MM.1S (cell line): ENCODE results near the gene NCKAP5.

Experiments
- DNase-seq: peaks from one replicate; pipeline ENCODE4 v3.0.0-alpha.2; 2015
- H2AFZ ChIP-seq: fragments of 300-600 bp; sonication (generic); 2 replicates; pipeline ENCODE4 v1.6.0; 2016; ENCODE audit warnings: antibody characterized with exemption, low read length
- H3F3A ChIP-seq: fragments of 300-600 bp; sonication (generic); 2 replicates; pipeline ENCODE4 v1.6.1; 2016; ENCODE audit warnings: mild to moderate bottlenecking, antibody characterized with exemption, low read length, moderate library complexity, mixed read lengths; ENCODE audit not compliant: insufficient read depth
- H3K27ac ChIP-seq: fragments of 300-600 bp; sonication (generic); 2 replicates; pipeline ENCODE4 v1.5.1; 2016; ENCODE audit warnings: mild to moderate bottlenecking, low read length
- H3K27me3 ChIP-seq: fragments of 300-600 bp; sonication (generic); replicated peaks from 2 replicates; pipeline ENCODE4 v1.6.0; 2016; ENCODE audit warnings: low read length; ENCODE audit not compliant: insufficient read depth
- H3K36me3 ChIP-seq: fragments of 300-600 bp; sonication (generic); replicated peaks from 2 replicates; pipeline ENCODE4 v1.6.1; 2016; ENCODE audit warnings: mild to moderate bottlenecking, low read length, mixed read lengths; ENCODE audit not compliant: insufficient read depth
- H3K4me1 ChIP-seq: fragments of 300-600 bp; sonication (generic); 2 replicates; pipeline ENCODE4 v1.6.1; 2016; ENCODE audit warnings: low read length, mixed read lengths
- H3K4me2 ChIP-seq: fragments of 300-600 bp; sonication (generic); 2 replicates; pipeline ENCODE4 v1.6.0; 2016; ENCODE audit warnings: low read depth, low read length
- H3K4me3 ChIP-seq: fragments of 300-600 bp; sonication (generic); 2 replicates; pipeline ENCODE4 v1.5.1; 2016; ENCODE audit warnings: low read length, mixed read lengths
- H3K79me2 ChIP-seq: fragments of 300-600 bp; sonication (generic); 2 replicates; pipeline ENCODE4 v1.6.1; 2016; ENCODE audit warnings: mixed run types, low read length, mixed read lengths
- H3K9ac ChIP-seq: fragments of 300-600 bp; sonication (generic); 2 replicates; pipeline ENCODE4 v1.6.1; 2016; ENCODE audit warnings: low read length, mixed read lengths
- H3K9me2 ChIP-seq: fragments of 300-600 bp; sonication (generic); replicated peaks from 2 replicates; pipeline ENCODE4 v1.6.1; 2016; ENCODE audit warnings: mild to moderate bottlenecking, low read length, mixed read lengths; ENCODE audit not compliant: insufficient read depth
- H3K9me3 ChIP-seq: fragments of 300-600 bp; sonication (generic); replicated peaks from 2 replicates; pipeline ENCODE4 v1.6.1; 2016; ENCODE audit warnings: mild to moderate bottlenecking, low read length, mixed read lengths; ENCODE audit not compliant: insufficient read depth
- H4K20me1 ChIP-seq: fragments of 300-600 bp; sonication (generic); 2 replicates; pipeline ENCODE4 v1.6.1; 2016; ENCODE audit warnings: mild to moderate bottlenecking, low read length, moderate library complexity, mixed read lengths; ENCODE audit not compliant: insufficient read depth
- EZH2 ChIP-seq: fragments of 300-600 bp; sonication (generic); optimal IDR thresholded peaks from 2 replicates; pipeline ENCODE3; 2017; ENCODE audit warnings: low read depth, mild to moderate bottlenecking, antibody characterized with exemption, low read length, mixed read lengths
- EZH2phosphoT487 ChIP-seq: fragments of 300-600 bp; sonication (generic); IDR thresholded peaks from 2 replicates; pipeline ENCODE4 v1.6.1; 2018; ENCODE audit warnings: antibody characterized with exemption, low read length
- TF ChIP-seq, protein P1 (sequence below): fragments of 300-600 bp; sonication (generic); IDR thresholded peaks from 2 replicates; pipeline ENCODE4 v1.5.1; 2016; ENCODE audit warnings: antibody characterized with exemption, low read length, mixed read lengths

NCKAP5 gene

DNA sequence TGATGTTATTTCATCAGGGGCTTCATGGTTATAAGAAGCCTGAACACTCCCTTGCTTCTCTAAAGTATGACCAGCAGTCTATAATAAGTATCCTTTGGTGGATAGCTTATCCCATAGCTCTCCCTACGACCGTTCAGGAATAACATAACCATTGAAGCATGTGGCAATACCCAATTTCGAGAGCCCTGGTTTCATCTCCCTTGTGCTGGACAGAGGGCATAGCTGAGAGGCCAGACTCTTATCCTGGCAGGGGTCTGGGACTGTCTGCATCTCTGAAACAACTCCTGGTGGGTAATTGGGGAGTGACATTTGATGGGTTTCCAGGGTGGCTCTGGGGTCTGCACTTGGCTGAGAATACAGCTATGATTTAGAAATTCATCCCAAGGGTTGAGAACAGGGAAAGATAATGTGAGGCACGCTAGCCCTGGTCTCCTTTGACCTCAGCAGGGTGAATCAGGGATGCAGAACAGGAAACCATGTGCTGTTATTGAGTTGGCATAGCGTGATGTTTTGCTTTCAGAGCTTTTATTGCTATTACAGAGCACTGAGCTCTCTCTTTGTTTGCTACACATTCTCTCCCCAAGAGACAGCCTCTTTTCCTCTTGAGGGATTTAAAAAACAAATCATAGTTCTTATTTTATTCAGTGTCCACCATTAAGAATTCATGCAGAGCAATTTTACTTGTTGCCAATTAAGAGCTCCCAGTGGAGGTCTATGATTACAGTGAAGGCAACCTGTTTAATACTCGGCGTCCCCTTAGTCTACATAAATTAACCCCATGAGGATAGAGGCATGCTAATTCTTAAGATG lies 274.5 kb downstream of the NCKAP5 start:
- DNase-seq, result no peak
- no peak overlapping the region for H2AFZ ChIP-seq
- no peaks in the 10 kb centered on the region for H3K79me2 ChIP-seq

DNA sequence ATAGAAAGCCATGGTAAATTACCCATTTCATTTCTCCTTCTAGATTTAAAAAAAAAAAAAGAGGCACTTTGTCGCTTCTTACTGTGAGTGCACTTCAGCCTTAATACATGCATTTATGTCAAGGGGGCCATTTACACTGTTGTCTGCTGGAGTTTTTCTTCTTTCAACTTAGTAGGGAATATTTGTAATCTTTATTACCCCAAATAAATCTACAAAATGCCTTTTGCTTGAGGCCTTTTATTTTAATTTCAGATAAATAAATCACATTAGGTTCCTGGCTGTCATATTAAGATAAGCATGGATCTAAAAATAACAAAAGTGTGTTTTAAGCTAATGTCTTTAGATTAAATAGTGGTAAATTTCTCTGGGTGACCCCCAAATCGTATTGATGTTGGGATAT lies 276.0 kb downstream of the NCKAP5 start:
- no peak overlapping the region for H2AFZ ChIP-seq
- no peak overlapping the region for H3K27ac ChIP-seq
- no peaks in the 10 kb centered on the region for H3K79me2 ChIP-seq
- no peak for DNase-seq
- H3K4me2 ChIP-seq, result no peak overlapping the region
- no peaks in the 10 kb centered on the region for H3K9me3 ChIP-seq
- no peaks in the 10 kb centered on the region for H3F3A ChIP-seq
- no peak overlapping the region for H3K9ac ChIP-seq
- no peaks in the 10 kb centered on the region for H4K20me1 ChIP-seq
- H3K4me3 ChIP-seq, result no peak overlapping the region
- TF ChIP-seq, protein P1, sequence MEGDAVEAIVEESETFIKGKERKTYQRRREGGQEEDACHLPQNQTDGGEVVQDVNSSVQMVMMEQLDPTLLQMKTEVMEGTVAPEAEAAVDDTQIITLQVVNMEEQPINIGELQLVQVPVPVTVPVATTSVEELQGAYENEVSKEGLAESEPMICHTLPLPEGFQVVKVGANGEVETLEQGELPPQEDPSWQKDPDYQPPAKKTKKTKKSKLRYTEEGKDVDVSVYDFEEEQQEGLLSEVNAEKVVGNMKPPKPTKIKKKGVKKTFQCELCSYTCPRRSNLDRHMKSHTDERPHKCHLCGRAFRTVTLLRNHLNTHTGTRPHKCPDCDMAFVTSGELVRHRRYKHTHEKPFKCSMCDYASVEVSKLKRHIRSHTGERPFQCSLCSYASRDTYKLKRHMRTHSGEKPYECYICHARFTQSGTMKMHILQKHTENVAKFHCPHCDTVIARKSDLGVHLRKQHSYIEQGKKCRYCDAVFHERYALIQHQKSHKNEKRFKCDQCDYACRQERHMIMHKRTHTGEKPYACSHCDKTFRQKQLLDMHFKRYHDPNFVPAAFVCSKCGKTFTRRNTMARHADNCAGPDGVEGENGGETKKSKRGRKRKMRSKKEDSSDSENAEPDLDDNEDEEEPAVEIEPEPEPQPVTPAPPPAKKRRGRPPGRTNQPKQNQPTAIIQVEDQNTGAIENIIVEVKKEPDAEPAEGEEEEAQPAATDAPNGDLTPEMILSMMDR, result no peak
- TF ChIP-seq EZH2 (no peak), EZH2phosphoT487 (no peak)
- H3K9me2 ChIP-seq, result no peaks in the 10 kb centered on the region
- H3K27me3 ChIP-seq, result no peaks in the 10 kb centered on the region
- H3K4me1 ChIP-seq, result no peaks in the 10 kb centered on the region
- no peaks in the 10 kb centered on the region for H3K36me3 ChIP-seq

More for the DNA sequence above, 274.5 kb downstream of the NCKAP5 start:
- Histone ChIP-seq H3K36me3 (no peaks in the 10 kb centered on the region), H4K20me1 (no peaks in the 10 kb centered on the region), H3K9me2 (no peaks in the 10 kb centered on the region), H3K4me2 (no peak overlapping the region), H3F3A (no peaks in the 10 kb centered on the region), H3K4me3 (no peak overlapping the region), H3K27ac (no peak overlapping the region), H3K4me1 (no peaks in the 10 kb centered on the region), H3K9ac (no peak overlapping the region), H3K27me3 (no peaks in the 10 kb centered on the region), H3K9me3 (no peaks in the 10 kb centered on the region)
- no peak for TF ChIP-seq EZH2phosphoT487
- no peak for TF ChIP-seq EZH2
- TF ChIP-seq, protein P1, result no peak

DNA sequence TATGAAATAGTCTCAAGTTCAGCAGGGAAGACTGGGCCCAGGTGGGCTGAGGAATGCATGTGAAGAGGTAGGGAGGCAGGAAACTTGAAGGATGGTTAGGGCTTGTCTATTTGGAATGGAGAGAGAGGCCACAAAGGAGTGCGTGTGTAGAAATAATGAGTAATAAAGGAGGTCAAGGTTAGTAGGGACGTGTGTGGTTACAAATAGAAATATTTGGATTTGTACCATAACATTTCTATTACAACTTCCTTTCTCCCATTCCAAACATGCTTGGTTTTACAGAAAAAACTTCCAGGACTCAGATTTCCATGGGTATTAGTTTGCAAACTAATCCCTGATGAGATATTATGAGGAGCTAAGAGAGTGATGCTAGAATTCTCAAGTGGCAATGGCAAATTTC lies 280.6 kb downstream of the NCKAP5 start:
- H3K9ac ChIP-seq, result no peak overlapping the region
- no peaks in the 10 kb centered on the region for H3K27me3 ChIP-seq
- no peaks in the 10 kb centered on the region for H3K4me1 ChIP-seq
- no peaks in the 10 kb centered on the region for H3K9me3 ChIP-seq
- TF ChIP-seq, protein P1, result no peak
- TF ChIP-seq EZH2phosphoT487 (no peak), EZH2 (no peak)
- H2AFZ ChIP-seq, result no peak overlapping the region
- H3K4me3 ChIP-seq, result no peak overlapping the region
- H3K27ac ChIP-seq, result no peak overlapping the region
- no peaks in the 10 kb centered on the region for H3K79me2 ChIP-seq
- no peaks in the 10 kb centered on the region for H3K9me2 ChIP-seq
- H3K4me2 ChIP-seq, result no peak overlapping the region
- no peaks in the 10 kb centered on the region for H3F3A ChIP-seq
- H3K36me3 ChIP-seq, result no peaks in the 10 kb centered on the region
- no peaks in the 10 kb centered on the region for H4K20me1 ChIP-seq
- no peak for DNase-seq
